Measurements from ENCODE around the gene KCNMA1. TPM values are rescaled to one million over a fixed set of nuclear protein-coding genes. Genes with fewer than 3 reads are reported as not detected.

The KCNMA1 gene
- total and polyA plus RNA-seq, 2 donors (not counting 1 experiment from before 2014, with no cell fraction given), result 0.82 to 3.1 TPM

- H3K9me3 Mint-ChIP-seq (ENCODE audit: insufficient read depth), result no peaks in the 10 kb centered on the region
- POLR2A ChIA-PET, result no interaction called here
Measured at GRCh38 chr10:77131214-77131613, 506.4 kb downstream of the KCNMA1 start.

DNA sequence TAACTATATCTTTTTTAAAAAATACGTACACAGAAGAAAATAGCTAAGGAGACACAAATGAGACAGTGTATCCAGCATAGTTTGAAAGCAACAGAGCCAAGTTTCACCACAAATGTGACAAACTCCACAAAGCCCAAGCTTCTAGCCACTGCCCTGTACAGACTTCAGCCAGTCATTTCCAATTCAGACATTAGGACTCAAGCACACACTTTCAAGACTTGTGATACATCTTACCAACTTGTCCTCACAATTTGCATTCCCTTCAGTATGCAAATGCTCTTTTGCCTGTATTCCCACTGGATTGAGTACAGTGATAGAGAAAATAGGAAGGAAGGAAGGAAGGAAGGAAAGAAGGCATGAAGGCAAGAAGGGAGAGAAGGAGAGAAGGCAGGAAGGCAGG is 510.4 kb downstream of the KCNMA1 start:
- TF ChIP-seq, protein P1, sequence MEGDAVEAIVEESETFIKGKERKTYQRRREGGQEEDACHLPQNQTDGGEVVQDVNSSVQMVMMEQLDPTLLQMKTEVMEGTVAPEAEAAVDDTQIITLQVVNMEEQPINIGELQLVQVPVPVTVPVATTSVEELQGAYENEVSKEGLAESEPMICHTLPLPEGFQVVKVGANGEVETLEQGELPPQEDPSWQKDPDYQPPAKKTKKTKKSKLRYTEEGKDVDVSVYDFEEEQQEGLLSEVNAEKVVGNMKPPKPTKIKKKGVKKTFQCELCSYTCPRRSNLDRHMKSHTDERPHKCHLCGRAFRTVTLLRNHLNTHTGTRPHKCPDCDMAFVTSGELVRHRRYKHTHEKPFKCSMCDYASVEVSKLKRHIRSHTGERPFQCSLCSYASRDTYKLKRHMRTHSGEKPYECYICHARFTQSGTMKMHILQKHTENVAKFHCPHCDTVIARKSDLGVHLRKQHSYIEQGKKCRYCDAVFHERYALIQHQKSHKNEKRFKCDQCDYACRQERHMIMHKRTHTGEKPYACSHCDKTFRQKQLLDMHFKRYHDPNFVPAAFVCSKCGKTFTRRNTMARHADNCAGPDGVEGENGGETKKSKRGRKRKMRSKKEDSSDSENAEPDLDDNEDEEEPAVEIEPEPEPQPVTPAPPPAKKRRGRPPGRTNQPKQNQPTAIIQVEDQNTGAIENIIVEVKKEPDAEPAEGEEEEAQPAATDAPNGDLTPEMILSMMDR (IDR thresholded peaks at IDR 0.05), result no peak
- no peak for TF ChIP-seq EZH2 (IDR thresholded peaks at IDR 0.05; ENCODE audit: borderline replicate concordance, insufficient read depth, low read depth, low read length, poor library complexity, severe bottlenecking)
- Histone ChIP-seq H3K79me2 (ENCODE audit: control insufficient read depth, insufficient read depth, low read length) (no peaks in the 10 kb centered on the region), H3K4me1 (ENCODE audit: control insufficient read depth in 2 of 2, insufficient read depth in 2 of 2, low read length in 2 of 2) (no peaks in the 10 kb centered on the region), H3K9ac (ENCODE audit: low read length) (no peak overlapping the region), H2AFZ (ENCODE audit: insufficient read depth, low read depth, low read length, poor library complexity, severe bottlenecking) (no peak overlapping the region), H3K4me3 (ENCODE audit: control extremely low read depth in 1 of 5, extremely low read depth in 1 of 5, insufficient read depth in 1 of 5, low read depth in 2 of 5, low read length in 4 of 5) (no peak overlapping the region), H3K9me3 (ENCODE audit: control extremely low read depth in 1 of 3, control insufficient read depth in 2 of 3, insufficient read depth in 1 of 3, low read length in 2 of 3) (no peaks in the 10 kb centered on the region), H3K27ac (ENCODE audit: low read length in 2 of 2) (no peak overlapping the region), H3K27me3 (replicated peaks in 1 of 4; ENCODE audit: control extremely low read depth in 1 of 4, control insufficient read depth in 3 of 4, insufficient read depth in 4 of 4, low read length in 3 of 4) (no peaks in the 10 kb centered on the region), H3K4me2 (replicated peaks; ENCODE audit: low read depth, low read length, poor library complexity, severe bottlenecking) (no peak overlapping the region), H4K20me1 (ENCODE audit: control insufficient read depth, insufficient read depth, low read length, poor library complexity, severe bottlenecking) (no peaks in the 10 kb centered on the region), H3K36me3 (replicated peaks in 1 of 2; ENCODE audit: control extremely low read depth in 1 of 2, control insufficient read depth in 1 of 2, extremely low read depth in 1 of 2, insufficient read depth in 2 of 2, low read length in 1 of 2) (no peaks in the 10 kb centered on the region)
- Mint-ChIP-seq H3K9me3 (ENCODE audit: insufficient read depth) (no peaks in the 10 kb centered on the region), H3K27ac (no peak overlapping the region), H3K4me3 (no peak overlapping the region), H3K4me1 (no peaks in the 10 kb centered on the region), H3K27me3 (peaks cover 14% of the 10 kb centered on the region)
- ChIA-PET CTCF (no interaction called here), POLR2A (no interaction called here)
- DNase-seq, result no peak
- intact Hi-C loops (cut with micrococcal nuclease), result no loop called here
- WGBS (ENCODE audit: insufficient coverage), result 100% methylated on average over 1 of the region's 1 CpG
- no peak for ATAC-seq (ENCODE audit: low read depth)

More at GRCh38 chr10:77131214-77131613, 506.4 kb downstream of the KCNMA1 start:
- H3K27me3 Mint-ChIP-seq, result peaks cover 15% of the 10 kb centered on the region
- no peak for TF ChIP-seq EZH2 (IDR thresholded peaks at IDR 0.05; ENCODE audit: borderline replicate concordance, insufficient read depth, low read depth, low read length, poor library complexity, severe bottlenecking)
- TF ChIP-seq, protein P1 (IDR thresholded peaks at IDR 0.05), result no peak
- H3K27ac Mint-ChIP-seq, result no peak overlapping the region
- Histone ChIP-seq H3K9ac (ENCODE audit: low read length) (no peak overlapping the region), H3K36me3 (replicated peaks in 1 of 2; ENCODE audit: control extremely low read depth in 1 of 2, control insufficient read depth in 1 of 2, extremely low read depth in 1 of 2, insufficient read depth in 2 of 2, low read length in 1 of 2) (no peaks in the 10 kb centered on the region), H3K9me3 (ENCODE audit: control extremely low read depth in 1 of 3, control insufficient read depth in 2 of 3, insufficient read depth in 1 of 3, low read length in 2 of 3) (no peaks in the 10 kb centered on the region), H3K27me3 (replicated peaks in 1 of 4; ENCODE audit: control extremely low read depth in 1 of 4, control insufficient read depth in 3 of 4, insufficient read depth in 4 of 4, low read length in 3 of 4) (no peaks in the 10 kb centered on the region), H3K4me2 (replicated peaks; ENCODE audit: low read depth, low read length, poor library complexity, severe bottlenecking) (no peak overlapping the region), H2AFZ (ENCODE audit: insufficient read depth, low read depth, low read length, poor library complexity, severe bottlenecking) (no peak overlapping the region), H3K4me1 (ENCODE audit: control insufficient read depth in 2 of 2, insufficient read depth in 2 of 2, low read length in 2 of 2) (no peaks in the 10 kb centered on the region), H3K79me2 (ENCODE audit: control insufficient read depth, insufficient read depth, low read length) (no peaks in the 10 kb centered on the region), H3K27ac (ENCODE audit: low read length in 2 of 2) (no peak overlapping the region), H4K20me1 (ENCODE audit: control insufficient read depth, insufficient read depth, low read length, poor library complexity, severe bottlenecking) (no peaks in the 10 kb centered on the region), H3K4me3 (ENCODE audit: control extremely low read depth in 1 of 5, extremely low read depth in 1 of 5, insufficient read depth in 1 of 5, low read depth in 2 of 5, low read length in 4 of 5) (no peak overlapping the region)
- no peak for ATAC-seq (ENCODE audit: low read depth)
- 95% methylated on average over 2 of the region's 3 CpGs for WGBS (ENCODE audit: insufficient coverage)
- no peak for DNase-seq
- CTCF ChIA-PET, result no interaction called here
- no peaks in the 10 kb centered on the region for H3K4me1 Mint-ChIP-seq
- intact Hi-C loops (cut with micrococcal nuclease), result no loop called here
- no peak overlapping the region for H3K4me3 Mint-ChIP-seq

All from B cell (primary cell).